Smooth muscle cell (in vitro differentiated cells): ENCODE data around the gene FBXO28. TPM values are rescaled to one million over a fixed set of nuclear protein-coding genes. Genes with fewer than 3 reads are reported as not detected.

Experiments
- DNase-seq: peaks from one replicate; lab custom pipeline; 2025; ENCODE audit not compliant: unreplicated experiment; lab: John Stamatoyannopoulos, UW
- H2AFZ ChIP-seq: fragments of 200-600 bp; sonication (generic); 2 replicates; pipeline ENCODE4 v1.6.0; 2016; ENCODE audit warnings: antibody characterized with exemption, low read depth, mild to moderate bottlenecking
- H3F3A ChIP-seq: fragments of 200-600 bp; sonication (generic); 2 replicates; pipeline ENCODE4 v1.6.0; 2017; ENCODE audit warnings: antibody characterized with exemption, low read depth
- H3K27ac ChIP-seq: fragments of 200-600 bp; sonication (generic); 2 replicates; pipeline ENCODE4 v1.5.1; 2016; ENCODE audit warnings: low read depth, mild to moderate bottlenecking
- H3K27me3 ChIP-seq: fragments of 200-600 bp; sonication (generic); 2 replicates; pipeline ENCODE4 v1.6.1; 2016; ENCODE audit warnings: low read depth, mild to moderate bottlenecking
- H3K36me3 ChIP-seq: fragments of 200-600 bp; sonication (generic); 2 replicates; pipeline ENCODE4 v1.5.1; 2016; ENCODE audit warnings: low read depth
- H3K4me1 ChIP-seq: fragments of 200-600 bp; sonication (generic); 2 replicates; pipeline ENCODE4 v1.5.1; 2016; ENCODE audit warnings: low read depth
- H3K4me2 ChIP-seq: fragments of 200-600 bp; sonication (generic); 2 replicates; pipeline ENCODE4 v1.6.0; 2016; ENCODE audit warnings: mild to moderate bottlenecking
- H3K4me3 ChIP-seq: fragments of 200-600 bp; sonication (generic); 2 replicates; pipeline ENCODE4 v1.5.1; 2016; ENCODE audit warnings: mild to moderate bottlenecking
- H3K79me2 ChIP-seq: fragments of 200-600 bp; sonication (generic); 2 replicates; pipeline ENCODE4 v1.6.0; 2016; ENCODE audit warnings: low read depth, mild to moderate bottlenecking
- H3K9ac ChIP-seq: fragments of 200-600 bp; sonication (generic); 2 replicates; pipeline ENCODE4 v1.6.0; 2016; ENCODE audit warnings: low read depth
- H3K9me3 ChIP-seq: fragments of 200-600 bp; sonication (generic); replicated peaks from 2 replicates; pipeline ENCODE4 v1.5.1; 2016; ENCODE audit warnings: low read depth
- H4K20me1 ChIP-seq: fragments of 200-600 bp; sonication (generic); 2 replicates; pipeline ENCODE4 v1.6.0; 2016; ENCODE audit warnings: low read depth
- WGBS: methylation state at CpG from one replicate; pipeline ENCODE4 v1.1.7; 2016; ENCODE audit warnings: low lambda C conversion rate; 5-methylcytosine and 5-hydroxymethylcytosine counted together
- polyA plus RNA-seq: library from polyadenylated mRNA; unstranded; fragments of >200 nt; fragmentation: Nextera tagmentation; extraction: Ambion mirVana; gene quantifications from 2 replicates; pipeline ENCODE4 v1.2.1, GENCODE V29; 2016
- total RNA-seq: library from RNA; depleted of rRNA; stranded (reverse); fragments of >200 nt; gene quantifications from 2 replicates; pipeline ENCODE4 v1.2.3, GENCODE V29; 2014
- TF ChIP-seq, protein P1 (sequence below): fragments of 200-600 bp; sonication (generic); IDR thresholded peaks from 2 replicates; pipeline ENCODE4 v1.5.1; 2017; ENCODE audit warnings: borderline replicate concordance, mild to moderate bottlenecking, antibody characterized with exemption; ENCODE audit not compliant: insufficient read depth, poor library complexity, severe bottlenecking

FBXO28 gene
- total and polyA plus RNA-seq, 2 experiments from 2014 or later, result 9.6 to 37.0 TPM

DNA sequence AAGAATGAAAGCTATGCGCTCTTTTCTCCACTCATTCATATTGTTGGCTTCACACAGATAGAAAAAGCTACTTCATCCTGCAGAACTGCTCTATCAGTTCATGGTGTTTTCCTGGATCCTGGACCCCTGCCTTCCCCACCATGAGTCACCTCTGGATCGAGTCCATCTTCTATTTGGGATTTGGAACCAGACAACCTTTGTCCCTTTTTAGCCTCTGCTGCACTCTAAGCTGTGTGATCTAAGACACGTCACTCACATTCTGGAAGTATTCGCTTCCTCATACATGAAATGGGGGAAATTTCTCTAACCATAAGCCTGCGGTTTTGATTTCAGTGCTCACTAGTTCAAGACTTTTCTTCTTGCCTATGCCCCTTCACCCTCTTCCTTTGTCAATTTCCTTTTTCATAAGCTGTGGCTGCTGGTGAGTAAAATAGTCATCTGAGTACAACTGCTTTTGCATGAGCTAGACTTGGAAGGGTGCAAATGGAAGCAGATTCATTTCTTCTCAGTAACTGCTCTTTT lies 55.0 kb downstream of the FBXO28 start:
- H3K9ac ChIP-seq, result no peak overlapping the region

DNA sequence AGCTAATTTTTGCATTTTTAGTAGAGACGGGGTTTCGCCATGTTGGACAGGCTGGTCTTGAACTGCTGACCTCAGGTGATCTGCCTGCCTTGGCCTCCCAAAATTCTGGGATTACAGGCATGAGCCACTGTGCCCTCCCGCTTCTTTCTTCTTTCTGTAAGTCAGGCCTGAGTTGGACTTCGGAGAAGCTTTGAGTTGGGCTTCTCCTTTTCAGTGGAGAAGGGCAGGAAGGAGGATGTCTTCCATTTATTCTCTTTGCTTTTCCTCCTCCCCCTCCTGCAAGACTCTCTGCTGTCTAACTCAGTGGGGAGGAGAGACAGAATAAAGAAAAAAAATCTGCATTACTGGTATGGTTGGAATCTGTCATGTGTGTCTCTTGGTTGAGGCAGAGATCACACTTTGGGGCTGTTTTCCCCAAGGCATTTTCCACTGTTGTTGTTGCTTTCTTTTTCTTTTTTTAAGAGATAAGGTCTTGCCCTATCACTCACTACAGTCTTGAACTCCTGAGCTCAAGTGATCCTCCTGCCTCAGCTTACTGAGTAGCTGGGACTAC lies 55.9 kb downstream of the FBXO28 start:
- no peaks in the 10 kb centered on the region for H4K20me1 ChIP-seq
- H3K4me3 ChIP-seq, result no peak overlapping the region
- H3K4me1 ChIP-seq, result no peaks in the 10 kb centered on the region
- H3K9ac ChIP-seq, result no peak overlapping the region
- H3K79me2 ChIP-seq, result no peaks in the 10 kb centered on the region
- H3K36me3 ChIP-seq, result no peaks in the 10 kb centered on the region
- H3K27me3 ChIP-seq, result no peaks in the 10 kb centered on the region
- H3K27ac ChIP-seq, result no peak overlapping the region
- H2AFZ ChIP-seq, result no peak overlapping the region
- no peak for DNase-seq
- TF ChIP-seq, protein P1, sequence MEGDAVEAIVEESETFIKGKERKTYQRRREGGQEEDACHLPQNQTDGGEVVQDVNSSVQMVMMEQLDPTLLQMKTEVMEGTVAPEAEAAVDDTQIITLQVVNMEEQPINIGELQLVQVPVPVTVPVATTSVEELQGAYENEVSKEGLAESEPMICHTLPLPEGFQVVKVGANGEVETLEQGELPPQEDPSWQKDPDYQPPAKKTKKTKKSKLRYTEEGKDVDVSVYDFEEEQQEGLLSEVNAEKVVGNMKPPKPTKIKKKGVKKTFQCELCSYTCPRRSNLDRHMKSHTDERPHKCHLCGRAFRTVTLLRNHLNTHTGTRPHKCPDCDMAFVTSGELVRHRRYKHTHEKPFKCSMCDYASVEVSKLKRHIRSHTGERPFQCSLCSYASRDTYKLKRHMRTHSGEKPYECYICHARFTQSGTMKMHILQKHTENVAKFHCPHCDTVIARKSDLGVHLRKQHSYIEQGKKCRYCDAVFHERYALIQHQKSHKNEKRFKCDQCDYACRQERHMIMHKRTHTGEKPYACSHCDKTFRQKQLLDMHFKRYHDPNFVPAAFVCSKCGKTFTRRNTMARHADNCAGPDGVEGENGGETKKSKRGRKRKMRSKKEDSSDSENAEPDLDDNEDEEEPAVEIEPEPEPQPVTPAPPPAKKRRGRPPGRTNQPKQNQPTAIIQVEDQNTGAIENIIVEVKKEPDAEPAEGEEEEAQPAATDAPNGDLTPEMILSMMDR, result no peak
- no peaks in the 10 kb centered on the region for H3K9me3 ChIP-seq
- WGBS, result 91% methylated on average over 4 of the region's 4 CpGs
- no peak overlapping the region for H3K4me2 ChIP-seq
- H3F3A ChIP-seq, result peaks cover 6% of the 10 kb centered on the region

More for the DNA sequence above, 55.0 kb downstream of the FBXO28 start:
- Histone ChIP-seq H3K4me3 (no peak overlapping the region), H3K36me3 (no peaks in the 10 kb centered on the region), H3K27me3 (no peaks in the 10 kb centered on the region), H3F3A (peaks cover 9% of the 10 kb centered on the region), H3K4me1 (no peaks in the 10 kb centered on the region), H4K20me1 (no peaks in the 10 kb centered on the region), H3K27ac (no peak overlapping the region), H2AFZ (no peak overlapping the region), H3K4me2 (no peak overlapping the region), H3K9me3 (no peaks in the 10 kb centered on the region), H3K79me2 (no peaks in the 10 kb centered on the region)
- TF ChIP-seq, protein P1, result no peak
- WGBS, result 69% methylated on average over 5 of the region's 5 CpGs
- no peak for DNase-seq

DNA sequence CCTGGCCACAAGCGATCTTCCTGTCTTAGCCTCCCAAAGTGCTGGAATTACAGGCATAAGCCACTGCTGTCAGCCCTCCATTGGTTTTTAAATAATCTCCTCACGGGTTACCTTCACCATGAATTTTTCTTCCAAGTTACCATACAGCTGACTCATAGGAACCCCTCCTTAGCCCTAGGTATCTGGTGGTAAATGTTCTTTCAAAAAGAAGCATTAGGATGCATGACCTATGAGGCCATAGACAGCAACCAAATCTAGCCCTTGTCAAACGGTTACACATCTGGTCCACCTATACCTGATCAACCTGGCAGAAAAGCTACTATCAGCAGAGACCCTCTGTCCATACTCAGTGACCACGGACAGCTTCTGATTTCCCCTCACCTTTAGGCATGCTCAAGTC lies 56.4 kb downstream of the FBXO28 start:
- Histone ChIP-seq H3K4me1 (no peaks in the 10 kb centered on the region), H3K9me3 (no peaks in the 10 kb centered on the region), H4K20me1 (no peaks in the 10 kb centered on the region), H3K27me3 (no peaks in the 10 kb centered on the region), H3K79me2 (no peaks in the 10 kb centered on the region), H3K27ac (no peak overlapping the region), H3K4me2 (no peak overlapping the region), H3F3A (peaks cover 6% of the 10 kb centered on the region), H3K9ac (no peak overlapping the region), H3K36me3 (no peaks in the 10 kb centered on the region), H2AFZ (no peak overlapping the region), H3K4me3 (no peak overlapping the region)
- TF ChIP-seq, protein P1, result no peak
- WGBS, result 80% methylated on average over 4 of the region's 4 CpGs
- no peak for DNase-seq
